Stomach (tissue), 4 donors: Measurements from ENCODE around the gene PTX4.

Source experiments
- POLR2A ChIP-seq, 4 donors: fragments of 450-650 bp; IDR thresholded peaks; one replicate each; pipeline ENCODE4 v1.6.1; 2016; ENCODE audit warnings: antibody characterized with exemption in 4 of 4, control low read depth in 2 of 4, mild to moderate bottlenecking in 1 of 4, moderate library complexity in 1 of 4
- POLR2AphosphoS5 ChIP-seq, 3 donors: sonication (generic); formaldehyde crosslinking; IDR thresholded peaks; one replicate each; pipeline ENCODE4 v1.6.1; 2016; ENCODE audit warnings: antibody characterized with exemption in 3 of 3
- TF ChIP-seq, protein P1 (sequence below), 7 experiments: fragments of 450-650 bp in 4 of 7; fragments of 200-600 bp in 3 of 7; sonication (generic) in 3 of 7; IDR thresholded peaks; one replicate each; pipeline ENCODE4 v1.5.1; 2016 to 2019; ENCODE audit warnings: antibody characterized with exemption in 7 of 7, control low read depth in 2 of 7, mild to moderate bottlenecking in 1 of 7

DNA sequence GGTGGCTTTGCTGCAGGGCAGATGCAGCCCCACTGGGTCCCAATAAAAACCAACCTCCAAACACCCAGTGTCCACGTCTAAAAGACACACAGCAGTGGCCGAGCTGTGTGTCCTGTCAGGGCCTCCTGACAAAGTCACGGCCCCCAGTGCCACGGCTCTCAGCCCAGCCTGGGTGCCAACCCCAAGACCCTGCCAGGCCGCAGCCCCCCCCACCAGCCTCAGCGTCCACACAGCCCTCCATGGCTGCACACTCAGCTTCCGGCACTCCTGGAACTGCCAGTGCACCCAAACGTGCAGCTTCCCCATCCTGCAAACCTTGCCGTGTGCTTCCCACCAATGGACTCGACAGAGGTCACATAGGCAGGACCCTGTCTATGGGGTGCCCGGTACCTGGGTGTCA is 40.8 kb downstream of the PTX4 start:
- TF ChIP-seq, protein P1, sequence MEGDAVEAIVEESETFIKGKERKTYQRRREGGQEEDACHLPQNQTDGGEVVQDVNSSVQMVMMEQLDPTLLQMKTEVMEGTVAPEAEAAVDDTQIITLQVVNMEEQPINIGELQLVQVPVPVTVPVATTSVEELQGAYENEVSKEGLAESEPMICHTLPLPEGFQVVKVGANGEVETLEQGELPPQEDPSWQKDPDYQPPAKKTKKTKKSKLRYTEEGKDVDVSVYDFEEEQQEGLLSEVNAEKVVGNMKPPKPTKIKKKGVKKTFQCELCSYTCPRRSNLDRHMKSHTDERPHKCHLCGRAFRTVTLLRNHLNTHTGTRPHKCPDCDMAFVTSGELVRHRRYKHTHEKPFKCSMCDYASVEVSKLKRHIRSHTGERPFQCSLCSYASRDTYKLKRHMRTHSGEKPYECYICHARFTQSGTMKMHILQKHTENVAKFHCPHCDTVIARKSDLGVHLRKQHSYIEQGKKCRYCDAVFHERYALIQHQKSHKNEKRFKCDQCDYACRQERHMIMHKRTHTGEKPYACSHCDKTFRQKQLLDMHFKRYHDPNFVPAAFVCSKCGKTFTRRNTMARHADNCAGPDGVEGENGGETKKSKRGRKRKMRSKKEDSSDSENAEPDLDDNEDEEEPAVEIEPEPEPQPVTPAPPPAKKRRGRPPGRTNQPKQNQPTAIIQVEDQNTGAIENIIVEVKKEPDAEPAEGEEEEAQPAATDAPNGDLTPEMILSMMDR (IDR thresholded peaks at IDR 0.05): no peak
- TF ChIP-seq POLR2A (IDR thresholded peaks at IDR 0.05): no peak
- no peak for TF ChIP-seq POLR2AphosphoS5 (IDR thresholded peaks at IDR 0.05)
